ENCODE results near the gene STK39.

Gene STK39

GRCh38 chr2:168207851-168208250 lies 39.5 kb downstream of the STK39 start:
- TF ChIP-seq, protein P1, sequence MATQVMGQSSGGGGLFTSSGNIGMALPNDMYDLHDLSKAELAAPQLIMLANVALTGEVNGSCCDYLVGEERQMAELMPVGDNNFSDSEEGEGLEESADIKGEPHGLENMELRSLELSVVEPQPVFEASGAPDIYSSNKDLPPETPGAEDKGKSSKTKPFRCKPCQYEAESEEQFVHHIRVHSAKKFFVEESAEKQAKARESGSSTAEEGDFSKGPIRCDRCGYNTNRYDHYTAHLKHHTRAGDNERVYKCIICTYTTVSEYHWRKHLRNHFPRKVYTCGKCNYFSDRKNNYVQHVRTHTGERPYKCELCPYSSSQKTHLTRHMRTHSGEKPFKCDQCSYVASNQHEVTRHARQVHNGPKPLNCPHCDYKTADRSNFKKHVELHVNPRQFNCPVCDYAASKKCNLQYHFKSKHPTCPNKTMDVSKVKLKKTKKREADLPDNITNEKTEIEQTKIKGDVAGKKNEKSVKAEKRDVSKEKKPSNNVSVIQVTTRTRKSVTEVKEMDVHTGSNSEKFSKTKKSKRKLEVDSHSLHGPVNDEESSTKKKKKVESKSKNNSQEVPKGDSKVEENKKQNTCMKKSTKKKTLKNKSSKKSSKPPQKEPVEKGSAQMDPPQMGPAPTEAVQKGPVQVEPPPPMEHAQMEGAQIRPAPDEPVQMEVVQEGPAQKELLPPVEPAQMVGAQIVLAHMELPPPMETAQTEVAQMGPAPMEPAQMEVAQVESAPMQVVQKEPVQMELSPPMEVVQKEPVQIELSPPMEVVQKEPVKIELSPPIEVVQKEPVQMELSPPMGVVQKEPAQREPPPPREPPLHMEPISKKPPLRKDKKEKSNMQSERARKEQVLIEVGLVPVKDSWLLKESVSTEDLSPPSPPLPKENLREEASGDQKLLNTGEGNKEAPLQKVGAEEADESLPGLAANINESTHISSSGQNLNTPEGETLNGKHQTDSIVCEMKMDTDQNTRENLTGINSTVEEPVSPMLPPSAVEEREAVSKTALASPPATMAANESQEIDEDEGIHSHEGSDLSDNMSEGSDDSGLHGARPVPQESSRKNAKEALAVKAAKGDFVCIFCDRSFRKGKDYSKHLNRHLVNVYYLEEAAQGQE (IDR thresholded peaks at IDR 0.05; ENCODE audit: insufficient replicate concordance, low read depth): no peak

DNA sequence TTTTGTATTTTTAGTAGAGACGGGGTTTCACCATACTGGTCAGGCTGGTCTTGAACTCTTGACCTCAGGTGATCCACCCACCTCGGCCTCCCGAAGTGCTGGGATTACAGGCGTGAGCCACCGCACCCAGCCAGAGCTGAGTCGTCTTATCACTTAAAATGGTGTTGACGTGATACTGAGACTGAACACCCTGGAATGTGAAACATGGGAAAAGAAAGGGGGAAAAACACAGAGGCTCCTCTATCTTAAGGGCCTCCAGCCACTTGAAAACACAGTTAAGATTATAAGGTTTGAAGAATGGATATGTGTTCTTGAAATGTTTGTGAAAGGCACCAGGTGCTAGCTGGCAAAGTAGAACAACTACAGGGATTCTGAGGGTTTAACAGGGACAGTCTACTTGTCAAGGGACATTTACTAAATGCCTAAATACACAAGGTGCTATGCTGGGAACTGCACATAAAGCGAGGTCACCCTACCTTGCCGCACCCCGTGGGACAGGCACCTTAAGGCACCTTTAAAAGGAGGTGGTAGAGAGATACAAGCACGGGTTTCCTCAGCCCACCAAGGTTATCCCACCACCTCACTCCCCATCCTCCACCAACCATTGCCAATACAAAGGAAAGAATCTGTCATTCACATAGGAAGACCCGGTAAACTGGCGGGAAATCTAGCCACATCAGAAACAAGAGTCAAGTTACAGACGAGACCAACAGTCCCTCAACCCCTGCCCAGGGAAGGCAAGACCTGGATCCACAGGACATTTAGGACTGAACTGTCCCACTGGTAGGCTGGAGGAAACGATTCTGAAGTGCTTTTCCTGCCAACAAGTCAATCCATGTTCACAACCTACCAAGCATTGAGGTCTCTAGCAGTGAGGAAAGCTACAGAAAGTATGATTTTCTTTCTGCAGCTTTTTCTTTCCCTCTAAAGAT lies 43.4 kb downstream of the STK39 start:
- DNase-seq (ENCODE audit: low read depth in 1 of 2, low spot score in 1 of 2): no peak
- Histone ChIP-seq H3K4me3 (replicated peaks; ENCODE audit: insufficient read depth, low read length) (no peak overlapping the region), H3K27me3 (ENCODE audit: insufficient read depth, poor library complexity, severe bottlenecking) (no peaks in the 10 kb centered on the region), H3K27ac (replicated peaks) (no peak overlapping the region)
- TF ChIP-seq POLR2AphosphoS5 (IDR thresholded peaks at IDR 0.05; ENCODE audit: low read depth): no peak
- TF ChIP-seq SPI1 (IDR thresholded peaks at IDR 0.05; ENCODE audit: borderline replicate concordance, low read depth): no peak
- no peak for TF ChIP-seq CTCF (IDR thresholded peaks at IDR 0.05; ENCODE audit: insufficient read depth, low read length)
- no peak for TF ChIP-seq GABPA (IDR thresholded peaks at IDR 0.05; ENCODE audit: low read depth)
- TF ChIP-seq, protein P1 (IDR thresholded peaks at IDR 0.05; ENCODE audit: insufficient replicate concordance, low read depth): no peak

More at GRCh38 chr2:168207851-168208250, 39.5 kb downstream of the STK39 start:
- no peak overlapping the region for H3K27ac ChIP-seq (replicated peaks)
- DNase-seq (ENCODE audit: low read depth in 1 of 2, low spot score in 1 of 2): no peak
- H3K4me3 ChIP-seq (replicated peaks; ENCODE audit: insufficient read depth, low read length): no peak overlapping the region
- no peaks in the 10 kb centered on the region for H3K27me3 ChIP-seq (ENCODE audit: insufficient read depth, poor library complexity, severe bottlenecking)

DNA sequence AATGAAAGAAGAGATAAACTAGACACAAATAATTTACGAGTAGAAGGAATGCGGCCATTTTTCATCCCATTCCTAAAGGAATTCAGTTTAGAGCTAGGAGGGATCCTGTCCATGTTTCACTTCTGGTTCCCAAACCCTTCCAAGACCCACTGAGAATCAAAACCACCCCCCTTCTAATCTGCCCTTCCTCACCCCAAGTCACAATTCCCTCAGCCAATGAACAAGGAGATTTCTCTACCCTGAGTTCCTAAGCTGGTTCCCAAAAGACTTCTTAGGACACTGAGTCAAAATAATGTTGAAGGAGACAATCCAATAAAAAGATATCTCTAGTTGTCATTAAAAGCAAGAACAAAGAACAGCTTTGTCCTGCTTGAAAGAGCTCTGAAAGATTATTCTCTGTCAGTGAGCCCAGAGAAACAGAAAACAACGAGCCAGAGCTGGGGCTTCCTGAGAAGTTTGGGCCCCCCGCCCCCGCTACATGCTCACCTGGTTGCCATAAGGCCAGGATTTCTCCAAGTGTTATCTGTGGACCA lies 45.7 kb downstream of the STK39 start:
- DNase-seq (ENCODE audit: low read depth in 1 of 2, low spot score in 1 of 2): no peak
- H3K27ac ChIP-seq (replicated peaks): no peak overlapping the region
- H3K4me3 ChIP-seq (replicated peaks; ENCODE audit: insufficient read depth, low read length): no peak overlapping the region
- TF ChIP-seq CTCF (IDR thresholded peaks at IDR 0.05; ENCODE audit: insufficient read depth, low read length) (no peak), POLR2AphosphoS5 (IDR thresholded peaks at IDR 0.05; ENCODE audit: low read depth) (no peak), SPI1 (IDR thresholded peaks at IDR 0.05; ENCODE audit: borderline replicate concordance, low read depth) (no peak)
- TF ChIP-seq, protein P1 (IDR thresholded peaks at IDR 0.05; ENCODE audit: insufficient replicate concordance, low read depth): no peak
- H3K27me3 ChIP-seq (ENCODE audit: insufficient read depth, poor library complexity, severe bottlenecking): no peaks in the 10 kb centered on the region

All from HL-60 (cell line).